ENCODE data around the gene SETD2. TPM values are rescaled to one million over a fixed set of nuclear protein-coding genes. Genes with fewer than 3 reads are reported as not detected.

Gene SETD2
- polyA plus RNA-seq, 1 of the 3 experiments (the other 2 are of a cell fraction): 12.1 TPM

DNA sequence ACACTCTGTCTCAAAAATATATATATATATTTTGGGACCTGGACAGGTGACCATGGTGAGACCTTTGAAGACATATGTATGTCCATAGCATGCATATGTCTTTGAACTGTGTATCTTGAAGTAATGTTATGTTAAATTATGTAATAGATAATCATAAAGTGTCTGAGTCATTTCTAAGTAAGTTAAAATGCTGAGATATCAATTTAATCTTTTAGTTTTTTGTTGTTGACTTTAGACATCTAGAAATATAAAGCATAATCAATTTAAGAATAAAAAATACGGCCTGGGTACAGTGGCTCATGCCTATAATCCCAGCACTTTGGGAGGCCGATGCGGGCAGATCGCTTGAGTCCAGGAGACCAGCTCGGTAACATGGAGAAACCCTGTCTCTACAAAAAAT lies 12.7 kb upstream of the SETD2 start:
- Histone ChIP-seq H3K4me1 (ENCODE audit: control insufficient read depth in 1 of 2, insufficient read depth in 2 of 2, low read depth in 1 of 2, low read length in 1 of 2) (no peaks in the 10 kb centered on the region), H3K79me2 (ENCODE audit: insufficient read depth) (0 out of 2 replicates have a peak, but pooled peaks cover 5% of the 10 kb centered on the region), H3K27me3 (ENCODE audit: insufficient read depth) (no peaks in the 10 kb centered on the region), H3K9me2 (no peaks in the 10 kb centered on the region), H3K4me3 (ENCODE audit: low read depth in 2 of 2, low read length in 1 of 2) (no peak overlapping the region), H3K9ac (no peak overlapping the region), H3K27ac (ENCODE audit: low read depth in 2 of 2, low read length in 1 of 2) (no peak overlapping the region), H3K9me3 (no peaks in the 10 kb centered on the region), H3K4me2 (no peak overlapping the region), H3F3A (replicated peaks; ENCODE audit: insufficient read depth) (no peaks in the 10 kb centered on the region), H3K36me3 (replicated peaks in 1 of 2; ENCODE audit: control insufficient read depth in 1 of 2, insufficient read depth in 2 of 2, low read length in 1 of 2) (peaks cover 3 to 17% of the 10 kb centered on the region in 2 experiments), H2AFZ (ENCODE audit: low read depth) (no peak overlapping the region), H4K20me1 (ENCODE audit: insufficient read depth) (no peaks in the 10 kb centered on the region)
- WGBS (ENCODE audit: low lambda C conversion rate): 97% methylated on average over 5 of the region's 5 CpGs
- POLR2A ChIA-PET: no interaction called here
- DNase-seq: no peak
- TF ChIP-seq, protein P1, sequence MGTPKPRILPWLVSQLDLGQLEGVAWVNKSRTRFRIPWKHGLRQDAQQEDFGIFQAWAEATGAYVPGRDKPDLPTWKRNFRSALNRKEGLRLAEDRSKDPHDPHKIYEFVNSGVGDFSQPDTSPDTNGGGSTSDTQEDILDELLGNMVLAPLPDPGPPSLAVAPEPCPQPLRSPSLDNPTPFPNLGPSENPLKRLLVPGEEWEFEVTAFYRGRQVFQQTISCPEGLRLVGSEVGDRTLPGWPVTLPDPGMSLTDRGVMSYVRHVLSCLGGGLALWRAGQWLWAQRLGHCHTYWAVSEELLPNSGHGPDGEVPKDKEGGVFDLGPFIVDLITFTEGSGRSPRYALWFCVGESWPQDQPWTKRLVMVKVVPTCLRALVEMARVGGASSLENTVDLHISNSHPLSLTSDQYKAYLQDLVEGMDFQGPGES (IDR thresholded peaks at IDR 0.05; ENCODE audit: low read depth, low read length): no peak
- no peak for TF ChIP-seq EZH2phosphoT487 (IDR thresholded peaks at IDR 0.05; ENCODE audit: borderline replicate concordance, low read depth)
- TF ChIP-seq, protein P2, sequence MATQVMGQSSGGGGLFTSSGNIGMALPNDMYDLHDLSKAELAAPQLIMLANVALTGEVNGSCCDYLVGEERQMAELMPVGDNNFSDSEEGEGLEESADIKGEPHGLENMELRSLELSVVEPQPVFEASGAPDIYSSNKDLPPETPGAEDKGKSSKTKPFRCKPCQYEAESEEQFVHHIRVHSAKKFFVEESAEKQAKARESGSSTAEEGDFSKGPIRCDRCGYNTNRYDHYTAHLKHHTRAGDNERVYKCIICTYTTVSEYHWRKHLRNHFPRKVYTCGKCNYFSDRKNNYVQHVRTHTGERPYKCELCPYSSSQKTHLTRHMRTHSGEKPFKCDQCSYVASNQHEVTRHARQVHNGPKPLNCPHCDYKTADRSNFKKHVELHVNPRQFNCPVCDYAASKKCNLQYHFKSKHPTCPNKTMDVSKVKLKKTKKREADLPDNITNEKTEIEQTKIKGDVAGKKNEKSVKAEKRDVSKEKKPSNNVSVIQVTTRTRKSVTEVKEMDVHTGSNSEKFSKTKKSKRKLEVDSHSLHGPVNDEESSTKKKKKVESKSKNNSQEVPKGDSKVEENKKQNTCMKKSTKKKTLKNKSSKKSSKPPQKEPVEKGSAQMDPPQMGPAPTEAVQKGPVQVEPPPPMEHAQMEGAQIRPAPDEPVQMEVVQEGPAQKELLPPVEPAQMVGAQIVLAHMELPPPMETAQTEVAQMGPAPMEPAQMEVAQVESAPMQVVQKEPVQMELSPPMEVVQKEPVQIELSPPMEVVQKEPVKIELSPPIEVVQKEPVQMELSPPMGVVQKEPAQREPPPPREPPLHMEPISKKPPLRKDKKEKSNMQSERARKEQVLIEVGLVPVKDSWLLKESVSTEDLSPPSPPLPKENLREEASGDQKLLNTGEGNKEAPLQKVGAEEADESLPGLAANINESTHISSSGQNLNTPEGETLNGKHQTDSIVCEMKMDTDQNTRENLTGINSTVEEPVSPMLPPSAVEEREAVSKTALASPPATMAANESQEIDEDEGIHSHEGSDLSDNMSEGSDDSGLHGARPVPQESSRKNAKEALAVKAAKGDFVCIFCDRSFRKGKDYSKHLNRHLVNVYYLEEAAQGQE (IDR thresholded peaks at IDR 0.05; ENCODE audit: low read depth, low read length): no peak
- no peak for TF ChIP-seq JUND (IDR thresholded peaks at IDR 0.05)
- CTCF ChIA-PET: no interaction called here

DNA sequence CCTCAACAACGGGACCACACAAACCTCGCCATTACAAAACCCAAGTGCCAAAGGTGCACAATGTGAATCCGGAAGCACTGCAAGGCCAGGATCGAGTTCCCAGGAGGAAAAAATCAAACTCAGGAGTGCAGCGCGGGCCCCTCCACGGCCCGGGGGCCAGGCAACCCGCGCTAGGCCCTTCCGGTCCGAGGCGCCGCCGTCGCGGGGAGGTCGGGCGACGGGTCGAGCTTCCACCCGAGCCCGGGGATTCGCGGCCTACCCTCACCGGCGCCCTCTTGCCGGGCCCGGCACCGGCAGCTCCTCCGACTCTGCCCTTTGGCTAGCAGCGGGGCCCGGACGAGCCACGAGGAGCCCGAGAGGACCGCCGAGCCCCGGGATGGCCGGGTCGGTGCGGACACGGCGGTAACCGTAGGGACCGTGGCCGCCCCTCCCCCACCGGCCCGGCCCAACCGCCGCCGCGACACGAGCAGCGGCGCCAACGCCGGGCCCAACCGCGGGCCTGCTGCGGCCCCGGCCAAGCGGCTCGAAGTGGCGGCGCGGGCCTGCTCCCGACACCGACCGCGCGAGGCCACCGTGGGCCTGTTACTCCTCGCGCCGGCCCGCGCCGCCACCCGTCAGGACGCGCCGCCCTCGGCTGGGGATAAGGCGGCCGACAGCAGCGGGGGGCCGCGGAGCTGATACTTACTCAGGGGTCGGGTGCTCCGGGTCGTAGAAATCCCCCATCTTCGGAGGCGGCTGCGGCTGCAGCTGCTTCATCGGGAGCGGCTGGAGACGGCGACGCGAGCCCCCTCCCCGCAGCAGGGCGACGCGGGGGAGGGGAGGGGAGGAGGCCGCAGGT lies 525 bp downstream of the SETD2 start:
- Histone ChIP-seq H2AFZ (ENCODE audit: low read depth) (no peak overlapping the region; the same call in 1 of the 2 replicates), H3K9me2 (no peaks in the 10 kb centered on the region), H3K79me2 (ENCODE audit: insufficient read depth) (peaks cover 97% of the 10 kb centered on the region), H3K9me3 (no peaks in the 10 kb centered on the region), H4K20me1 (ENCODE audit: insufficient read depth) (peaks cover 44% of the 10 kb centered on the region), H3K27me3 (ENCODE audit: insufficient read depth) (no peaks in the 10 kb centered on the region), H3K4me2 (peak overlapping the region; percentile 79), H3K4me3 (ENCODE audit: low read depth in 2 of 2, low read length in 1 of 2) (peak overlapping the region; percentile 84 to 91), H3K36me3 (replicated peaks in 1 of 2; ENCODE audit: control insufficient read depth in 1 of 2, insufficient read depth in 2 of 2, low read length in 1 of 2) (peaks cover 0 to 3% of the 10 kb centered on the region in 2 experiments), H3K4me1 (ENCODE audit: control insufficient read depth in 1 of 2, insufficient read depth in 2 of 2, low read depth in 1 of 2, low read length in 1 of 2) (peaks cover 0 to 16% of the 10 kb centered on the region in 2 experiments; a peak in 2 of 4 replicates), H3K9ac (peak overlapping the region; percentile 89), H3F3A (replicated peaks; ENCODE audit: insufficient read depth) (peaks cover 15% of the 10 kb centered on the region), H3K27ac (ENCODE audit: low read depth in 2 of 2, low read length in 1 of 2) (peak overlapping the region; percentile 80 to 92)
- POLR2A ChIA-PET: interaction anchor here (0.5 to 1.6 kb wide), 4 partner anchors 14 to 318 kb away, joined by 3 to 6 read pairs (median 4); no protein-coding TSS in a partner anchor
- CTCF ChIA-PET: interaction anchor here (1.0 to 2.7 kb wide), 6 partner anchors 12 to 297 kb away, joined by 3 to 10 read pairs (median 5); partner anchors contain the start of genes KIF9 and KLHL18
- peak; percentile 80 for DNase-seq
- TF ChIP-seq ELF1 (IDR thresholded peaks at IDR 0.05): peak; percentile 8; the same call in 1 of the 2 replicates
- TF ChIP-seq MXI1 (IDR thresholded peaks at IDR 0.05; ENCODE audit: low read depth, low read length): peak; percentile 61
- TF ChIP-seq JUND (IDR thresholded peaks at IDR 0.05): no peak
- TF ChIP-seq GABPA (IDR thresholded peaks at IDR 0.05; ENCODE audit: low read depth): 0 out of 2 replicates have a peak, but pooled peaks have one; percentile 35
- TF ChIP-seq, protein P2 (IDR thresholded peaks at IDR 0.05; ENCODE audit: low read depth, low read length): peak; percentile 22; the same call in 1 of the 2 replicates
- no peak for TF ChIP-seq FOSL2 (IDR thresholded peaks at IDR 0.05; ENCODE audit: borderline replicate concordance, low read depth)
- TF ChIP-seq RXRA (IDR thresholded peaks at IDR 0.05; ENCODE audit: borderline replicate concordance, low read depth): no peak
- peak; percentile 50; the same call in 1 of the 2 replicates for TF ChIP-seq TAF1 (IDR thresholded peaks at IDR 0.05; ENCODE audit: borderline replicate concordance, low read depth, low read length)
- 3% methylated on average over 4 of the region's 106 CpGs for WGBS (ENCODE audit: low lambda C conversion rate)
